GM18526 (cell line): ENCODE data around the gene TMEM165.

Experiments
- POLR2A ChIP-seq: IDR thresholded peaks from 3 replicates; pipeline ENCODE4 v1.6.1; 2011; ENCODE audit not compliant: insufficient read length; ENCODE audit errors: extremely low read depth

TMEM165 gene

GRCh38 chr4:55364691-55365344 lies 30.9 kb upstream of the TMEM165 start:
- TF ChIP-seq POLR2A, result no peak

GRCh38 chr4:55365345-55365728 lies 30.4 kb upstream of the TMEM165 start:
- TF ChIP-seq POLR2A, result no peak

- no peak for TF ChIP-seq POLR2A
These were observed 29.1 kb upstream of the TMEM165 start for GRCh38 chr4:55366621-55367020.

GRCh38 chr4:55367084-55367722 lies 28.6 kb upstream of the TMEM165 start:
- TF ChIP-seq POLR2A, result no peak

- no peak for TF ChIP-seq POLR2A
These were observed 25.8 kb upstream of the TMEM165 start for GRCh38 chr4:55369968-55370367.

- no peak for TF ChIP-seq POLR2A
These were observed 23.5 kb upstream of the TMEM165 start for GRCh38 chr4:55372259-55372658.

GRCh38 chr4:55373461-55373860 lies 22.3 kb upstream of the TMEM165 start:
- TF ChIP-seq POLR2A, result no peak

- no peak for TF ChIP-seq POLR2A
These were observed 19.1 kb upstream of the TMEM165 start for GRCh38 chr4:55376698-55377097.

GRCh38 chr4:55378617-55379467 lies 16.9 kb upstream of the TMEM165 start:
- TF ChIP-seq POLR2A, result no peak

- no peak for TF ChIP-seq POLR2A
These were observed 15.2 kb upstream of the TMEM165 start for GRCh38 chr4:55380576-55380975.

- TF ChIP-seq POLR2A, result no peak
These were observed 14.3 kb upstream of the TMEM165 start for GRCh38 chr4:55381502-55381901.

- TF ChIP-seq POLR2A, result no peak
These were observed 13.2 kb upstream of the TMEM165 start for GRCh38 chr4:55382488-55383003.

- TF ChIP-seq POLR2A, result no peak
These were observed 10.5 kb upstream of the TMEM165 start for GRCh38 chr4:55385201-55385649.

GRCh38 chr4:55386073-55386472 lies 9.7 kb upstream of the TMEM165 start:
- TF ChIP-seq POLR2A, result no peak

GRCh38 chr4:55386840-55387239 lies 8.9 kb upstream of the TMEM165 start:
- no peak for TF ChIP-seq POLR2A
